Measurements from ENCODE around the gene SMCR8. TPM values are rescaled to one million over a fixed set of nuclear protein-coding genes. Genes with fewer than 3 reads are reported as not detected.
"Not testable (repeated sequence)": the region's sequence is repeated elsewhere in the genome, so short reads cannot be mapped to it uniquely, and the experiment has no call there.

The SMCR8 gene
- total RNA-seq, 1 experiment from 2014 or later, result 28.4 TPM

DNA sequence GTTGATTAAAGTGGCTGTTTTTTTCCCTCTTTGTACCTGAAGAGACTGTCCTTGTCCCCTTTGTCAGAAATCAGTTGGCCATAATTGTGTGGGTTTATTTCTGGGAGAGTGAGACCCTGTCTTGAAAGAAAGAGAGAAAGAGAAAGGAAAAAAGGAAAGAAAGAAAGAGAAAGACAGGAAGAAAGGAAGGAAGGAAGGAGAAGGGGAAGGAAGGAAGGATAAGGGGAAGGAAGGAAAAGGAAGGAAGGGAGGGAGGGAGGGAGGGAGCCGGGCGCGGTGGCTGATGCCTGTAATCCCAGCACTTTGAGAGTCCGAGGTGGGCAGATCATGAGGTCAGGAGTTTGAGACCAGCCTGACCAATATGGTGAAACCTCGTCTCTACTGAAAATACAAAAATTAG is 55.7 kb downstream of the SMCR8 start:
- H3K9me3 Mint-ChIP-seq (ENCODE audit: unreplicated experiment), result no peaks in the 10 kb centered on the region

GRCh38 chr17:18371455-18371854 is 56.4 kb downstream of the SMCR8 start:
- no peaks in the 10 kb centered on the region for H3K36me3 Mint-ChIP-seq (ENCODE audit: insufficient read depth, unreplicated experiment)
- BruUV-seq (replicated peaks), result no TSS peak
- intact Hi-C loops (cut with micrococcal nuclease; ENCODE audit: unreplicated experiment), result no loop called here
- Histone ChIP-seq H3K4me1 (no peaks in the 10 kb centered on the region), H3K36me3 (ENCODE audit: control insufficient read depth, insufficient read depth, low read length) (no peaks in the 10 kb centered on the region), H3K4me3 (ENCODE audit: low read depth, low read length) (no peak overlapping the region), H3K9me3 (no peaks in the 10 kb centered on the region), H3K27me3 (replicated peaks; ENCODE audit: control insufficient read depth, insufficient read depth, low read length) (no peaks in the 10 kb centered on the region; the same call in 1 of the 2 replicates)
- TF ChIP-seq CTCF (IDR thresholded peaks at IDR 0.05; ENCODE audit: insufficient read depth in 1 of 2, low read depth in 1 of 2, low read length in 1 of 2, severe bottlenecking in 1 of 2, unreplicated experiment in 1 of 2), result no peak
- DNase-seq, result no peak
- H3K27me3 Mint-ChIP-seq (ENCODE audit: insufficient read depth, unreplicated experiment), result no peaks in the 10 kb centered on the region
- no peaks in the 10 kb centered on the region for H3K9me3 Mint-ChIP-seq (ENCODE audit: unreplicated experiment)
- H3K4me1 Mint-ChIP-seq (ENCODE audit: low read depth, unreplicated experiment), result no peaks in the 10 kb centered on the region
- ChIA-PET POLR2A (no interaction called here), CTCF (no interaction called here)
- H3K27ac Mint-ChIP-seq (ENCODE audit: unreplicated experiment), result no peak overlapping the region
- no peak overlapping the region for H3K4me3 Mint-ChIP-seq (ENCODE audit: unreplicated experiment)

More for the DNA sequence above, 55.7 kb downstream of the SMCR8 start:
- no peaks in the 10 kb centered on the region for H3K36me3 ChIP-seq (ENCODE audit: control insufficient read depth, insufficient read depth, low read length)
- no peaks in the 10 kb centered on the region for H3K4me1 Mint-ChIP-seq (ENCODE audit: low read depth, unreplicated experiment)
- H3K27me3 ChIP-seq (replicated peaks; ENCODE audit: control insufficient read depth, insufficient read depth, low read length), result no peaks in the 10 kb centered on the region; the same call in 1 of the 2 replicates
- H3K4me1 ChIP-seq, result no peaks in the 10 kb centered on the region
- no peaks in the 10 kb centered on the region for H3K36me3 Mint-ChIP-seq (ENCODE audit: insufficient read depth, unreplicated experiment)
- no peak for DNase-seq
- intact Hi-C loops (cut with micrococcal nuclease; ENCODE audit: unreplicated experiment), result no loop called here
- no peaks in the 10 kb centered on the region for H3K9me3 ChIP-seq
- no peak overlapping the region for H3K27ac Mint-ChIP-seq (ENCODE audit: unreplicated experiment)
- no TSS peak for BruUV-seq (replicated peaks)
- H3K27me3 Mint-ChIP-seq (ENCODE audit: insufficient read depth, unreplicated experiment), result no peaks in the 10 kb centered on the region
- no peak overlapping the region for H3K4me3 Mint-ChIP-seq (ENCODE audit: unreplicated experiment)
- TF ChIP-seq CTCF (IDR thresholded peaks at IDR 0.05; ENCODE audit: insufficient read depth in 1 of 2, low read depth in 1 of 2, low read length in 1 of 2, severe bottlenecking in 1 of 2, unreplicated experiment in 1 of 2), result no peak
- ChIA-PET POLR2A (no interaction called here), CTCF (no interaction called here)
- H3K4me3 ChIP-seq (ENCODE audit: low read depth, low read length), result no peak overlapping the region

DNA sequence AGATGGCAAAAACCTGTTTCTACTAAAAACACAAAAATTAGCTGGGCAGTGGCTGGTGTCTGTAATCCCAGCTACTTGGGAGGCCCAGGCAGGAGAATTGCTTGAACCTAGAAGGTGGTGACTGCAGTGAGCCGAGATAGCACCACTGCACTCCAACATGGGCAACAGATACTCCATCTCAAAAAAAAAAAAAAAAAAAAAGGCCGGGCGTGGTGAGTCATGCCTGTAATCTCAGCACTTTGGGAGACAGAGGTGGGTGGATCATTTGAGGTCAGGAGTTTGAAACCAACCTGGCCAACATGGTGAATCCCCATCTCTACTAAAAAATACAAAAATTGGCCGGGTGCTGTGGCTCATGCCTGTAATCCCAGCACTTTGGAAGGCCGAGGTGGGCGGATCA is 58.1 kb downstream of the SMCR8 start:
- DNase-seq; H3K36me3 Mint-ChIP-seq (ENCODE audit: insufficient read depth, unreplicated experiment); H3K27ac Mint-ChIP-seq (ENCODE audit: unreplicated experiment); POLR2A ChIA-PET; H3K36me3 ChIP-seq (ENCODE audit: control insufficient read depth, insufficient read depth, low read length); H3K4me3 Mint-ChIP-seq (ENCODE audit: unreplicated experiment); BruUV-seq (replicated peaks); H3K4me3 ChIP-seq (ENCODE audit: low read depth, low read length); H3K4me1 Mint-ChIP-seq (ENCODE audit: low read depth, unreplicated experiment); H3K27me3 ChIP-seq (replicated peaks; ENCODE audit: control insufficient read depth, insufficient read depth, low read length); H3K9me3 ChIP-seq; H3K9me3 Mint-ChIP-seq (ENCODE audit: unreplicated experiment); H3K4me1 ChIP-seq; intact Hi-C loops (cut with micrococcal nuclease; ENCODE audit: unreplicated experiment); H3K27me3 Mint-ChIP-seq (ENCODE audit: insufficient read depth, unreplicated experiment): not testable (repeated sequence)
- CTCF ChIA-PET, result interaction anchor here (0.6 kb wide), 1 partner anchor 46 kb away, joined by 3 read pairs; no protein-coding TSS in a partner anchor

DNA sequence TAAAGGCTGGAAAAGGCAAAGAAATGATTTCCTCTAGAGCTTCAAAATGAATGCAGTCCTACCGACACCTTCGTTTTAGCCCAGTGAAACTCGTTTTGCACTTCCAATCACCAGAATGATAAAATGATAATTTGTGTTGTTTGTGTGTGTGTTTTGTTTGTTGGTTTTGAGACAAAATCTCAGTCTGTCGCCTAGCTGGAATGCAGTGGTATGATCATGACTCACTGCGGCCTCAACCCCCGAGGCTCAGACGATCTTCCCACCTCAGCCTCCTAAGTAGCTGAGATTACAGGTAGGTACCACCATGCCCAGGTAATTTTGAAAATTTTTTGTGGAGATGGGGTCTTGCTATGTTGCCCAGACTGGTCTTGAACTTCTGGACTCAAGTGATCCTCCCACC is 59.1 kb downstream of the SMCR8 start:
- intact Hi-C loops (cut with micrococcal nuclease; ENCODE audit: unreplicated experiment), result no loop called here
- CTCF ChIA-PET, result no interaction called here
- Mint-ChIP-seq H3K36me3 (ENCODE audit: insufficient read depth, unreplicated experiment) (no peaks in the 10 kb centered on the region), H3K9me3 (ENCODE audit: unreplicated experiment) (no peaks in the 10 kb centered on the region), H3K27ac (ENCODE audit: unreplicated experiment) (no peak overlapping the region), H3K4me1 (ENCODE audit: low read depth, unreplicated experiment) (no peaks in the 10 kb centered on the region), H3K27me3 (ENCODE audit: insufficient read depth, unreplicated experiment) (no peaks in the 10 kb centered on the region), H3K4me3 (ENCODE audit: unreplicated experiment) (no peak overlapping the region)
- Histone ChIP-seq H3K27me3 (replicated peaks; ENCODE audit: control insufficient read depth, insufficient read depth, low read length) (no peaks in the 10 kb centered on the region), H3K4me3 (ENCODE audit: low read depth, low read length) (no peak overlapping the region), H3K36me3 (ENCODE audit: control insufficient read depth, insufficient read depth, low read length) (no peaks in the 10 kb centered on the region), H3K9me3 (no peaks in the 10 kb centered on the region), H3K4me1 (no peaks in the 10 kb centered on the region)
- no TSS peak for BruUV-seq (replicated peaks)
- TF ChIP-seq CTCF (IDR thresholded peaks at IDR 0.05; ENCODE audit: insufficient read depth in 1 of 2, low read depth in 1 of 2, low read length in 1 of 2, severe bottlenecking in 1 of 2, unreplicated experiment in 1 of 2), result no peak
- POLR2A ChIA-PET, result no interaction called here
- no peak for DNase-seq
